GM23248 (cell line): ENCODE data around the gene AP1B1. TPM values are rescaled to one million over a fixed set of nuclear protein-coding genes. Genes with fewer than 3 reads are reported as not detected.
"Not testable (repeated sequence)": the region's sequence is repeated elsewhere in the genome, so short reads cannot be mapped to it uniquely, and the experiment has no call there.

ENCODE experiments used
- DNase-seq: peaks from one replicate; pipeline ENCODE4 v3.0.0-alpha.2; 2015
- H2AFZ ChIP-seq: fragments of 200-600 bp; sonication (generic); 2 replicates; pipeline ENCODE4 v1.6.1; 2016; ENCODE audit warnings: antibody characterized with exemption
- H3F3A ChIP-seq: fragments of 200-600 bp; sonication (generic); 2 replicates; pipeline ENCODE4 v1.6.1; 2016; ENCODE audit warnings: mild to moderate bottlenecking, antibody characterized with exemption, mixed run types; ENCODE audit not compliant: insufficient read depth
- H3K27ac ChIP-seq: fragments of 200-600 bp; sonication (generic); 2 replicates; pipeline ENCODE4 v1.5.1; 2016; ENCODE audit warnings: mild to moderate bottlenecking
- H3K27me3 ChIP-seq: fragments of 200-600 bp; sonication (generic); replicated peaks from 2 replicates; pipeline ENCODE4 v1.6.1; 2016; ENCODE audit warnings: mild to moderate bottlenecking; ENCODE audit not compliant: insufficient read depth
- H3K36me3 ChIP-seq: fragments of 200-600 bp; sonication (generic); 2 replicates; pipeline ENCODE4 v1.6.1; 2016; ENCODE audit warnings: low read depth, mild to moderate bottlenecking
- H3K4me1 ChIP-seq: fragments of 200-600 bp; sonication (generic); 2 replicates; pipeline ENCODE4 v1.6.1; 2016; ENCODE audit warnings: mild to moderate bottlenecking; ENCODE audit not compliant: insufficient read depth
- H3K4me2 ChIP-seq: fragments of 200-600 bp; sonication (generic); one replicate; pipeline ENCODE4 v1.6.1; 2016; ENCODE audit warnings: mild to moderate bottlenecking; ENCODE audit not compliant: unreplicated experiment
- H3K4me3 ChIP-seq: fragments of 200-600 bp; sonication (generic); 2 replicates; pipeline ENCODE4 v1.5.1; 2016; ENCODE audit warnings: mild to moderate bottlenecking
- H3K79me2 ChIP-seq: fragments of 200-600 bp; sonication (generic); 2 replicates; pipeline ENCODE4 v1.6.1; 2016; ENCODE audit warnings: mild to moderate bottlenecking; ENCODE audit not compliant: insufficient read depth
- H3K9ac ChIP-seq: fragments of 200-600 bp; sonication (generic); 2 replicates; pipeline ENCODE4 v1.6.1; 2016; ENCODE audit warnings: mild to moderate bottlenecking
- H3K9me2 ChIP-seq: fragments of 200-600 bp; sonication (generic); 2 replicates; pipeline ENCODE4 v1.6.1; 2016; ENCODE audit warnings: mixed run types, mild to moderate bottlenecking, moderate library complexity; ENCODE audit not compliant: insufficient read depth
- H3K9me3 ChIP-seq: fragments of 200-600 bp; sonication (generic); one replicate; pipeline ENCODE4 v1.6.1; 2017; ENCODE audit warnings: low read depth
- H4K20me1 ChIP-seq: fragments of 200-600 bp; sonication (generic); 2 replicates; pipeline ENCODE4 v1.6.0; 2016; ENCODE audit not compliant: insufficient read depth
- EZH2 ChIP-seq: fragments of 200-600 bp; sonication (generic); IDR thresholded peaks from 2 replicates; pipeline ENCODE4 v1.6.1; 2018; ENCODE audit warnings: antibody characterized with exemption, mild to moderate bottlenecking; ENCODE audit not compliant: insufficient read depth, poor library complexity, severe bottlenecking
- EZH2phosphoT487 ChIP-seq: fragments of 200-600 bp; sonication (generic); IDR thresholded peaks from 2 replicates; pipeline ENCODE4 v1.6.1; 2018; ENCODE audit warnings: antibody characterized with exemption, moderate library complexity, mild to moderate bottlenecking, low read depth; ENCODE audit not compliant: insufficient read depth
- WGBS, 2 experiments: methylation state at CpG; one replicate each; pipeline ENCODE4 v1.1.6; 2015 to 2017; ENCODE audit warnings: low lambda C conversion rate in 2 of 2, low coverage in 1 of 2; ENCODE audit errors: missing lambda C conversion rate in 2 of 2; 5-methylcytosine and 5-hydroxymethylcytosine counted together
- in situ Hi-C: fragments of 300-500 bp; cut with MboI; formaldehyde crosslinking; loops from 2 replicates; pipeline ENCODE4 v1.15.0; 2020
- polyA plus RNA-seq: library from polyadenylated mRNA; unstranded; fragments of >200 nt; fragmentation: Nextera tagmentation; extraction: Ambion mirVana; gene quantifications from 2 replicates; pipeline ENCODE4 v1.2.1, GENCODE V29; 2016
- total RNA-seq: library from RNA; depleted of rRNA; stranded (reverse); fragments of >200 nt; shearing (Covaris generic); gene quantifications from 2 replicates; pipeline ENCODE4 v1.2.3, GENCODE V29; 2014

The AP1B1 gene
- total and polyA plus RNA-seq, 2 experiments from 2014 or later: 41.7 to 49.8 TPM

GRCh38 chr22:29348956-29349355, 39.4 kb downstream of the AP1B1 start:
- no peak for DNase-seq
- Histone ChIP-seq H3F3A (peaks cover 19% of the 10 kb centered on the region), H3K4me3 (no peak overlapping the region), H3K9ac (no peak overlapping the region), H3K36me3 (peaks cover 13% of the 10 kb centered on the region; the same call in 1 of the 2 replicates), H3K27ac (no peak overlapping the region), H4K20me1 (no peaks in the 10 kb centered on the region), H3K27me3 (no peaks in the 10 kb centered on the region), H3K4me1 (peaks cover 8% of the 10 kb centered on the region), H3K9me3 (no peaks in the 10 kb centered on the region), H3K79me2 (no peaks in the 10 kb centered on the region), H3K4me2 (no peak overlapping the region), H3K9me2 (no peaks in the 10 kb centered on the region), H2AFZ (no peak overlapping the region)
- TF ChIP-seq EZH2: no peak
- no peak for TF ChIP-seq EZH2phosphoT487
- in situ Hi-C loops: no loop called here
- 97 to 98% methylated on average over 16 to 18 of the region's 18 CpGs for WGBS, 2 experiments

GRCh38 chr22:29348041-29348440, 40.3 kb downstream of the AP1B1 start:
- Histone ChIP-seq H3K9me2 (no peaks in the 10 kb centered on the region), H3F3A (peaks cover 24% of the 10 kb centered on the region), H3K9ac (no peak overlapping the region), H3K27me3 (no peaks in the 10 kb centered on the region), H3K4me3 (no peak overlapping the region), H2AFZ (no peak overlapping the region), H3K36me3 (peaks cover 13% of the 10 kb centered on the region; the same call in 1 of the 2 replicates), H3K4me1 (peaks cover 14% of the 10 kb centered on the region), H3K9me3 (no peaks in the 10 kb centered on the region), H3K79me2 (no peaks in the 10 kb centered on the region), H4K20me1 (no peaks in the 10 kb centered on the region), H3K27ac (no peak overlapping the region), H3K4me2 (no peak overlapping the region)
- WGBS, 2 experiments: 95 to 96% methylated on average over 2 of the region's 2 CpGs
- DNase-seq: no peak
- in situ Hi-C loops: no loop called here
- TF ChIP-seq EZH2 (no peak), EZH2phosphoT487 (no peak)

- Histone ChIP-seq H3K79me2 (no peaks in the 10 kb centered on the region), H3K27ac (no peak overlapping the region), H3K4me3 (no peak overlapping the region), H2AFZ (no peak overlapping the region), H4K20me1 (no peaks in the 10 kb centered on the region), H3K36me3 (peaks cover 13% of the 10 kb centered on the region; the same call in 1 of the 2 replicates), H3K4me2 (no peak overlapping the region), H3K9ac (no peak overlapping the region), H3K9me2 (no peaks in the 10 kb centered on the region), H3K9me3 (no peaks in the 10 kb centered on the region), H3K4me1 (peaks cover 14% of the 10 kb centered on the region), H3K27me3 (no peaks in the 10 kb centered on the region), H3F3A (peaks cover 24% of the 10 kb centered on the region)
- in situ Hi-C loops: no loop called here
- TF ChIP-seq EZH2: no peak
- no peak for TF ChIP-seq EZH2phosphoT487
- WGBS, 2 experiments: 50 to 53% methylated on average over 4 of the region's 4 CpGs
- no peak for DNase-seq
These were observed 41.7 kb downstream of the AP1B1 start for GRCh38 chr22:29346659-29347058.

GRCh38 chr22:29345932-29346331, 42.4 kb downstream of the AP1B1 start:
- Histone ChIP-seq H3F3A (peaks cover 24% of the 10 kb centered on the region), H3K36me3 (peaks cover 17% of the 10 kb centered on the region; the same call in 1 of the 2 replicates), H3K4me3 (no peak overlapping the region), H2AFZ (no peak overlapping the region), H4K20me1 (no peaks in the 10 kb centered on the region), H3K79me2 (no peaks in the 10 kb centered on the region), H3K27ac (no peak overlapping the region), H3K4me1 (peaks cover 14% of the 10 kb centered on the region), H3K9ac (no peak overlapping the region), H3K9me2 (no peaks in the 10 kb centered on the region), H3K9me3 (no peaks in the 10 kb centered on the region), H3K27me3 (no peaks in the 10 kb centered on the region), H3K4me2 (no peak overlapping the region)
- TF ChIP-seq EZH2phosphoT487 (no peak), EZH2 (no peak)
- no peak for DNase-seq
- in situ Hi-C loops: no loop called here

GRCh38 chr22:29344889-29345288, 43.5 kb downstream of the AP1B1 start:
- H3K9me2 ChIP-seq, in situ Hi-C loops, H3K4me2 ChIP-seq, H3K9ac ChIP-seq, DNase-seq, H3K9me3 ChIP-seq, H3K79me2 ChIP-seq, H3K4me3 ChIP-seq, H3K27me3 ChIP-seq, H4K20me1 ChIP-seq, H2AFZ ChIP-seq: not testable (repeated sequence)
- Histone ChIP-seq H3K36me3 (peaks cover 17% of the 10 kb centered on the region; the same call in 1 of the 2 replicates), H3K4me1 (peaks cover 14% of the 10 kb centered on the region), H3K27ac (peak overlapping the region; percentile 47), H3F3A (peaks cover 24% of the 10 kb centered on the region)
- WGBS, 2 experiments: 97 to 99% methylated on average over 5 of the region's 5 CpGs
